ENCODE data around the gene SFR1.

SFR1 gene

DNA sequence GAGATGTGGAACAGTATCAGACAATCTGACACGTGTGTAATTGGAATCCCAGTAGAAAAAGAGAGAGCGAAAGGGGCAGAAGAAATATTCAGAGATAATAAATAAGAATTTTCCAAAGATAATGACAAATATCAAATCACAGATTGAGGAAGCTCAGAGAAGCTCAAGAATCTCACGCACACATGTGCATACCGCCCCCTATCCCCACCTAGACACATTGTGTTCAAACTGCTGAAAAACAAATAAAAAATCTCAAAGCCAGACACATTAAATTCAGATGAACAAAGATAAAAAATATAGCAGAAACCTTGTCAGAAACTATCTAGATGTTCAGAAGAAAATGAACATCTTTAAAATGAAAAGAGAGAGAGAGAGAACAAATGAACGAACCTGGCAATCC, 17.2 kb downstream of the SFR1 start:
- TF ChIP-seq, protein P1, sequence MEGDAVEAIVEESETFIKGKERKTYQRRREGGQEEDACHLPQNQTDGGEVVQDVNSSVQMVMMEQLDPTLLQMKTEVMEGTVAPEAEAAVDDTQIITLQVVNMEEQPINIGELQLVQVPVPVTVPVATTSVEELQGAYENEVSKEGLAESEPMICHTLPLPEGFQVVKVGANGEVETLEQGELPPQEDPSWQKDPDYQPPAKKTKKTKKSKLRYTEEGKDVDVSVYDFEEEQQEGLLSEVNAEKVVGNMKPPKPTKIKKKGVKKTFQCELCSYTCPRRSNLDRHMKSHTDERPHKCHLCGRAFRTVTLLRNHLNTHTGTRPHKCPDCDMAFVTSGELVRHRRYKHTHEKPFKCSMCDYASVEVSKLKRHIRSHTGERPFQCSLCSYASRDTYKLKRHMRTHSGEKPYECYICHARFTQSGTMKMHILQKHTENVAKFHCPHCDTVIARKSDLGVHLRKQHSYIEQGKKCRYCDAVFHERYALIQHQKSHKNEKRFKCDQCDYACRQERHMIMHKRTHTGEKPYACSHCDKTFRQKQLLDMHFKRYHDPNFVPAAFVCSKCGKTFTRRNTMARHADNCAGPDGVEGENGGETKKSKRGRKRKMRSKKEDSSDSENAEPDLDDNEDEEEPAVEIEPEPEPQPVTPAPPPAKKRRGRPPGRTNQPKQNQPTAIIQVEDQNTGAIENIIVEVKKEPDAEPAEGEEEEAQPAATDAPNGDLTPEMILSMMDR (IDR thresholded peaks at IDR 0.05; ENCODE audit: low read depth, low read length), result no peak
- no peak overlapping the region for H3K4me3 ChIP-seq (ENCODE audit: low read depth, low read length)

DNA sequence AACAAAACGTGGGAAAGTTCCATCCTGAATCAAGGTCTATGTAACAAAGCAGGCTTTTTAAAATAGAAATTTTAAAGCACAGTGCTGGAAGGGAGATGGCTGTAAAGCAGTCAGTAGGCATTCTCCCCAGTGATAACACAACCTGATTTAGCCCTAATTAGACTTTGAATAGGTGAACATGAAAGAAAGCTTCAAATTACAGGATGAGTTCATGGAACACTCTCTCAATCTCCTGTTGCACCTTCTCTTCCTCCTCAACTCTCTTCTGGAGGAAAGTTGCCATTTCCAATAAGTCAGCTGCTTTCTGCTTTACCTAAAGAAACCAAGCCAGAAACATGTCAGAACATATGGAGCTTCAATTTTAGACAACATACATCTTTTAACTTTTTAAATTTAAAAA, 20.1 kb downstream of the SFR1 start:
- H3K4me3 ChIP-seq (ENCODE audit: low read depth, low read length), result no peak overlapping the region
- TF ChIP-seq, protein P1 (IDR thresholded peaks at IDR 0.05; ENCODE audit: low read depth, low read length), result no peak

DNA sequence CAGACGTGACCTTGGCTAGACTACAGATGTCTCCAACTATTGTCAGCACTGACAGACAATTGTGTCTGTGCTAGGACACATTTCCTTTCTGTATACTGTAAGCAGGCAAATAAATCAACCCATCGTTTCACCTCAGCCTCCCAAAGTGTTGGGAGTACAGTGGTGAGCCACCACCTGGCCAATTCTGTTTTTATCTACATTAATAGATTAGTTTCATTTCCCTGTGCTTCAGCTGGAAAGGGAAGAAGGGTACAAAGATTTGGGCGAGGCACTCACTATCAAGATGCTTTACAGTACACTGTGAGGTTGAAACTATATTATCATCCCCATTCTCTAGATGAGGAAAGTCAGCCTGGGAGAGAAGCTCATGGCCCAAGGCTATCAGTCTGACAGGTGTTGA, 21.9 kb downstream of the SFR1 start:
- TF ChIP-seq, protein P1 (IDR thresholded peaks at IDR 0.05; ENCODE audit: low read depth, low read length), result no peak

DNA sequence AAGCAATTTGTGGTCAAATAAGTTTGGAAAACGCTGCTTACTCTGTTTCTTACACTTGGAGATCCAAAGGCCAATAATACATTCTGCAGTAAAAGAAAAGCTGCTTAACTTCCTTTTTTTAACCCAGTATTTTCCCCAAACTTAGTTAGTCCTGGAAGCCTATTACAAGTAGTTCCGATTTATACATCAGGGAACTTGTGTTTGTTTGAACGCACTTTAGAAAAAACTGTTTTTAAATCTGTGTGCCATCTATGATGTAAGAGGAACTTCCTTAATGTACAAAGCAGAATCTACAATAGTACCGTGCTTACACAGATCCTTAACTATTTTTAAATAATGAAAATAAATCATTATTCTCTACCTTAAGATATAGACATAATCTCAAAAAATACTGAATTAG, 23.0 kb downstream of the SFR1 start:
- TF ChIP-seq, protein P1 (IDR thresholded peaks at IDR 0.05; ENCODE audit: low read depth, low read length), result no peak
- H3K4me3 ChIP-seq (ENCODE audit: low read depth, low read length), result no peak overlapping the region

More for the DNA sequence above, 21.9 kb downstream of the SFR1 start:
- H3K4me3 ChIP-seq (ENCODE audit: low read depth, low read length), result no peak overlapping the region

DNA sequence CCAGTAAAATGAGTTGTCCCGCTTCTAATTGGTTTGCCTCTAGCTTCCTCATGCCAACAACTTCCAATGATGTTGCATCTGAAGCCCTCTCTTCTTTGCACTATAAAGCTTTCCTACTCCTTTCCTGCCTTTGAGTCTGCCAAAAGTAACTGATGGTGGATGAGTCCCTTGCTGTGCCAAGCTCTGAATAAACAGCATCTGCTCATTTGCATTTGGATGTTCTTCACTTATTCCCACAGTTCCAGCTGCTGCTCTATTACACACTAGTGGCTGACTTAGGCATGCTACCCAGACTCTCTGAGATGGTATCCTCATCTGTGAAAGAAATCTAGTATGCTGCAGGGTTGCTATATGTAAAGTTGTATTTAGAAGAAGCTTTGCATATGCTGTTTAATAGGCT, 24.9 kb downstream of the SFR1 start:
- TF ChIP-seq, protein P1 (IDR thresholded peaks at IDR 0.05; ENCODE audit: low read depth, low read length), result no peak
- no peak overlapping the region for H3K4me3 ChIP-seq (ENCODE audit: low read depth, low read length)

DNA sequence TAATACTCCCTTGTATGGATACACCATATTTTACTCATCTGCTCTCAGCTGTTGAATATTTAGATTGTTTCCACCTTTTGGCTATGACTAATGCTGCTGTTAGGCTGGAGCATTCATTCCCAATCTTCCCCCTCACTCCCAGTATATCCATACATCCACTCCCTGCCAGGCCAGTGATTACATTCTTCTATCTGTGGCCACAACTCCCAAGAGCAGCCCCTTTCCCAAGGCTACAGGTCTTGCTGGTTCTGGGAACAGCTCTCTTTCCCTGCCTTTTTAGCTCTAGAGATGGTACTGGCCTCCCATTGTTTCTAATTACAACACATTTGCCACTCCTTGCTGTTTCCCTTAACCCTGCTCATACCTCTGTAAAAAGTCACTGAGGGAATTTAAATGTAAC, 28.2 kb downstream of the SFR1 start:
- TF ChIP-seq, protein P1 (IDR thresholded peaks at IDR 0.05; ENCODE audit: low read depth, low read length), result no peak
- H3K4me3 ChIP-seq (ENCODE audit: low read depth, low read length), result no peak overlapping the region

DNA sequence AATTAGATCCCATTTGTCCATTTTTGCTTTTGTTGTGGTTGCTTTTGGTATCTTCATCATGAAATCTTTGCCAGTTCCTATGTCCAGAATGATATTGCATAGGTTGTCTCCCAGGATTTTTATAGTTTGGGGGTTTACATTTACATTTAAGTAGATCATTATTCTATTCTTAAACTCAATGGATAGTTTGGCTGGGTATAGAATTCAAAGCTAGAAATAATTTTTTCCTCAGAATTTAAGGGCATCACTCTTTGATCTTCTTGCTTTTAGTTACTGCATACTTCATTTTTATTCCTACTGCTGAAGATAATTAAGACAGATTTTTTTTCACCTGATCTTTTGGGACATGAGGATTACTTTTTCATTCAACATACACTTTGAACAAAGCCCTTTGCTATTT, 29.8 kb downstream of the SFR1 start:
- TF ChIP-seq, protein P1 (IDR thresholded peaks at IDR 0.05; ENCODE audit: low read depth, low read length), result no peak
- no peak overlapping the region for H3K4me3 ChIP-seq (ENCODE audit: low read depth, low read length)

Measured in WI38 (cell line).